NCI-H345 treated with DMSO at 0.1 percent for 48 hours (cell line): ENCODE measurements around the gene DGKA.
A peak's percentile ranks its signal among the peaks of the same experiment; 100 is the strongest.

Experiments
- DNase-seq: peaks from one replicate; lab custom pipeline; 2025; ENCODE audit not compliant: unreplicated experiment; lab: John Stamatoyannopoulos, UW

DGKA gene

GRCh38 chr12:55931317-55931779 is 386 bp downstream of the DGKA start:
- no peak for DNase-seq

GRCh38 chr12:55931780-55932550 is 1.0 kb downstream of the DGKA start:
- DNase-seq, result no peak

- DNase-seq, result no peak
Measured at GRCh38 chr12:55932551-55932910, 1.6 kb downstream of the DGKA start.

GRCh38 chr12:55933169-55933798 is 2.3 kb downstream of the DGKA start:
- no peak for DNase-seq

DNA sequence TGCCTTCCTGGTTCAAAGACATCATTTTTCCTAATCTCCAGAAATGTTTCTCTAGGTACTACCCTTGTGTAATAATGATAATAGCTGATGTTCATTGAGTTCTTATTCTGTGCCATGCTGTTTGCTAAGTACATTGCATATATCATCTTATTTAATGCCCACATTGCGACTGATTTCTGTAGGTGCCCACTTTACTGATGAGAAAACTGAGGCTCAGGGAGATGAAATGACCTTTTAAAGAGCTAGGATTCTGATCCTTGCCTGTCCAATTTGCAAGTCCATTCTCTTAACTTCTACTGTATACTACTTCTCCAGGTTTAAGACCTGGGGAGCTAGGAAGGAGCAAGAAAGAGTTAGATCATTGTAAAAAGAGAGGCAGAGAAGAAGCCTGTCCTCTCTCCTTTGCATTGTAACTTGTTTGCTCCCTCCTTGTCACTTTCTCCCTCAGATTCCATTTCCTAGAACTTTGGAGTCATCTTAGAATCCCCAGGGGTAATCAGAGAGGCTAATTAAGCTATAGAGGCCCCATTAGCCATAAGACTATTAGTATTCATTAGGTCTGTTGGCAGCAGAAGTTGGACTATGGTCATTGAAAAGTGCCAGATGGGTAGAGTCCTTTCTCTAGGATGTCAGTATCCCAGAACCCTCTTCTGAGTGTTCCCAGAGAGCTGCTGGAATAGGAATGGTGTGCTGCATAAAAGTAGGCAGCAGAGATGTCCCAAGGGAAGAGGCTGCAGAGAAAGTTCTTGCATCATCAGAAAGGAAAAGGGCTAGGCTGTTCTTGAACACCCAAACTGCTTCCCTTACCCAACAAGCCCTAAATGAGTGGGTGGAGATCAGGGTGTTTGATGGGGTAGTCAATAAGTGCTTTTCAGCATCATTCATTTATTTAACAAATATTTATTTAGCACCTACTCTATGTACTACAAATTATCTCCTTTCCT is 3.1 kb downstream of the DGKA start:
- no peak for DNase-seq

DNA sequence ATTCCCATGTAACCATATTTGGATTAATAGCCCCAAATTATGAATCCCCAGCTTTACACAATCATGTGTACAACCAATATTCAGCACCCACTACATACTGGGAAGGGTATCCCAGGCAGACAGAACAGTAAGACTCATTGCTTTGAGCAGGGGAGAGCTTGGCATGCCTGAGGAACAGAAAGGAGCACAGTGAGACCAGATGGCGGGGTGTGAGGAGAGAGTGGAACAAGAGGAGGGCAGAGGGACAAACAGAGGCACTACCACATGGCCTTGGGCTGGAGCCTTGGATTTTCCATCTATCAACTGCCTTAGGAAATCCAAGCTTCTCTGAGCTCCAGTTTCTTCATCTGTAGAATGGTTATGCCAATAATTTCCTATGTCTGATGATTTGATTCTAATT is 3.8 kb downstream of the DGKA start:
- DNase-seq, result no peak

GRCh38 chr12:55935738-55936151 is 4.8 kb downstream of the DGKA start:
- no peak for DNase-seq

GRCh38 chr12:55937981-55938380 is 7.0 kb downstream of the DGKA start:
- DNase-seq, result no peak

- DNase-seq, result no peak
Measured at GRCh38 chr12:55938826-55939501, 8.0 kb downstream of the DGKA start.

GRCh38 chr12:55940065-55940732 is 9.2 kb downstream of the DGKA start:
- DNase-seq, result peak; percentile 73

DNA sequence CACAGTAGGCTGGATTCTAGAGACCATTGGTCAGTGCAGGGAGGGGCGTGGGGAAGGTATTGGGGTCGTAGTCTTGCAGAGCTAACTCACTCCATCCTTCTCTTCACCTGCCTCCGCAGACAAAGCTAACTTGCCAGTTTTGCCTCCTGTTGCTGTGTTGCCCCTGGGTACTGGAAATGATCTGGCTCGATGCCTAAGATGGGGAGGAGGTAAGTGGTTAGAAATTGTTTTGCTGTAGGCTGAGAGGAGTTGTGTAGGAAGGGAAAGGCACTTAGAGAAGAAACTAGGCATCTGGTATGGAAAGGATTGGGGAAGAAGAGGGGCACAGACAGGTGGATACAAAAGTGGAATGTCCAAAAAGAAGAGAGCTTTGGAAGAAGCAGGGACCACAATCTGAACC is 11.1 kb downstream of the DGKA start:
- no peak for DNase-seq

- no peak for DNase-seq
Measured at GRCh38 chr12:55942577-55943136, 11.7 kb downstream of the DGKA start.

- no peak for DNase-seq
Measured at GRCh38 chr12:55946553-55946952, 15.6 kb downstream of the DGKA start.

DNA sequence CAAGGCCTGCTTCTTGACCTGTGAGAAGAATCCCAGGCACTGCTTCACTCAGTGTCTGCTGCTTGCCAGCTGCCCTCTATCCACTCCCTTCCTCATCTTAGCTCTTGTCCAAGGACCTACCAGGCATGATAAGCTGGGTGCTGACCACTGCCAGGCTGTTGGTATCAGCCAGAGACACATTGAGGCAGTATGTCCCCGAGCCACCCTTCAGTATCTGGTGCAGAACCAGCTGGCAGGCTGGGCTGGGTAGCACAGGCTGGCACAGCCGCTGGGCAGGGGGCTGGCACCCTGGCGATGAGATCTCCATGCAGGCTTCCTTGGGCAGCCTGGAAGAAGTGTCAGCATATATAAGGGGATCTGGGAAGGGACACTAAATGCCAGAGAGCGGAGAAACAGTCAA is 24.4 kb downstream of the DGKA start:
- no peak for DNase-seq

DNA sequence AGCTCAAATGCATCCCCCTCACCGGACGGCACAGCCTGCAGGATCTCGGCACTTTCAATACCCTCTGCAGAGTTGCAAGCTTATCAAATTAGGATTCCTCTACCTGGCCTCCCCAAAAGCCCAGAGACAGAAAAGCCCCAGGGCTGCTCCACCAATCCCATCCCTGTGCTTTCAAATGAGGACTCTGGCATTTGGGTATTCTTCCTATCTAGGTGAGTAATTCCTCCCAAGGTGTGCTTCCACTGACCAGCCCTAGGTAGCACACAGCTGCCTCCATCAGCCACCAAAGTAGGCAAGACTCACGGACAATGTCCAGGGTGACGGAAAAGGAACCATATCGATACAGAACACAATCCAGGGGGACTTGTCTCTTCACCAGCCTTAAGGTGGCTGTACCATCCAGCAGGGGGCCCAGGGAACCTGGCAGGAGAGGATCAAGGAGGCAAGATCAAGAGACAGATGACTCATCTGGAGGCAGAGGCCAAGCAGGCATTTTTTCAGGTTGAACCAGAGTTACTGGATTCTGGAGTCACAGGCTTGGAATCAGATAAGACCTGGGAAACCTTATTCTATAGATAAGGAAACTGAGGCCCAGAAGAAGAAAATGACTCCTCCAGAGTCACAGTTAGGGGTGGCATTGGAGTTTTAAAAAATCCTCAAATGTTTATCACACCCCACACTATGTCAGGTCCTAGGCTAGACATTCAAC is 25.0 kb downstream of the DGKA start:
- DNase-seq, result no peak

DNA sequence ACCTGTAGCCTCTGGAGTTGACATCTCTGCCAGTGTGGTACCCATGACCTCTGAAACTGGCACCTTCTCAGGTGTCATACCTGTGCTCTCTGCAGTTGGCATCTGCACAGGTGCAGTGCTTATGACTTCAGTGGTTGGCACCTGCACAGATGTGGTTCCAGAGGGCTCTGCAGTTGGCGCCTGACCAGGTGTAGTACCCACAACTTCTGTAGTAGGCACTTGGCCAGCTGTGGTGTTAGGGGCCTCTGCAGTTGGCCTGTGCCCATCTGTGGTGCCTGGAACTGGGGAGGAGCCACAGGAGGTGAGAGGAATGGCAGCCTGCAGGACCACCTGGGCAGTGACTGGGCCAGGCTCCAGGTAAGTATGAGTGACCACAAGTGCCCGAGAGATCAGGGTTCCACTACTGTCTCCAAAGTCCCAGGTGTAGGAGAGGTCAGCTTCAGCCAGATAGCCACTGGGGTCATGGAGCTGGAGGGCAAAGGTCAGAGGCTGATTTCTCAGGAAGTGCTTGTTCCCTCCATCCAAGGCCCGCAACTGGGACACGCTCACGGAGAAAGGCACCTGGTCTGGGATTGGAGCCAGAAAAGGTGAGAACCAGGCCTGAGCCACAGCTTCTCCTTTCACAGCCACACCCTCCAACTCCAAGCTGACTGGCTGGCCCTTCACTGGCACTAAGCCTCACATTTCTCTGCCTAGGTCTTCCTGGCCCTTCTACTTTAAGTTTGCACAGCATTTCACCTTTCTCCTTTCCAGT is 26.3 kb downstream of the DGKA start:
- DNase-seq, result no peak

DNA sequence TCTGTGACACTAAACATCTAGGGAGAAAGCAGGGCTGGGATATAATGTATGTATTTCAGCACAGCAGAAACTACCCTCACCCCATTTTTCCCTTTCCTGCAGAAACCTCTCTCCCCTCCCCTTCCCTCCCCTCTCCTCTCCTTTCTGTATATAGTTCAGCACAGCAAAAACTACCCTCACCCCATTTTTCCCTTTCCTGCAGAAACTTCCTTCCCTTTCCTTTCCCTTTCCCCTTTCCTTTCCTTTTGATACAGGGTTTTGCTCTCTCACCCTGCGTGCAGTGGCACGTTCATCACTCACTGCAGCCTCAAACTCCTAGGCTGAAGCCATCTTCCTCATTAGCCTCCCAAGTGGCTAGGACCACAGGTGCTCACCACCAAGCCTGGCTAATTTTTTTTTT is 32.8 kb downstream of the DGKA start:
- no peak for DNase-seq

- DNase-seq, result no peak
Measured at GRCh38 chr12:55965240-55965639, 34.3 kb downstream of the DGKA start.

DNA sequence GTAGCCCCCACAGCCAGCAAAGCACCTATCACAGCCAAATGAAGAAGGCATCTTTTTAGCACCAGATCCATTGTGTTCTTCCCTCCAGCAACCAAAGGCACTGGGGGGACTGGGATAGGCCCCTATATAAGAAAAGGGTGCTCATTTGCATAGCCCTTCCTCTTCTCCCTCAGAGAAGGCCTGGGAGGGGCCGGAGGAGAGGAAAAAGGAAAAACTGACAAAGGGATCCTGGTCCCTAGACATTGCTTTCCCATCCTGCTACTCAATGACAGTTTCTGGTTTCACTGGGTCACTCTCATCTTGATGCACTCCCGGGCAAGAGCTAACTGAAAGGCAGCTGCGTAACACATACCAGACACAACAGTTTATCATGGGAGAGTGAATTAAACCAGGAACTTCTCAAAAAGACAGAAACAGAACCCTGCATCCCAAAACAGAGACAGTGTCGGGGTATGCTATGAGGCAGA is 35.0 kb downstream of the DGKA start, which contains the start of gene PMEL:
PMEL (minus strand) TSS at position 102 of the 467 bp plus-strand sequence; CDS start at position 71, 31 bp downstream.
- DNase-seq, result no peak
